SU-DHL-6 (cell line): ENCODE results near the gene MRRF.
A peak's percentile ranks its signal among the peaks of the same experiment; 100 is the strongest.

ENCODE experiments used
- H2AFZ ChIP-seq: fragments of 200-600 bp; sonication (generic); 2 replicates; pipeline ENCODE4 v1.6.1; 2014; ENCODE audit warnings: low read depth, mild to moderate bottlenecking, moderate library complexity, mixed read lengths, antibody characterized with exemption, low read length; ENCODE audit not compliant: severe bottlenecking
- H3F3A ChIP-seq: fragments of 200-600 bp; shearing (Covaris generic); 2 replicates; pipeline ENCODE4 v1.6.0; 2016; ENCODE audit warnings: antibody characterized with exemption, mild to moderate bottlenecking; ENCODE audit not compliant: insufficient read depth
- H3K27ac ChIP-seq: fragments of 200-600 bp; sonication (generic); 2 replicates; pipeline ENCODE4 v1.5.1; 2016; ENCODE audit warnings: low read depth, mild to moderate bottlenecking, low read length, moderate library complexity, mixed read lengths
- H3K27me3 ChIP-seq: fragments of 200-600 bp; sonication (generic), shearing (Covaris generic); 2 replicates; pipeline ENCODE4 v1.6.0; 2014; ENCODE audit warnings: mild to moderate bottlenecking, low read length
- H3K36me3 ChIP-seq: fragments of 200-600 bp; sonication (generic); 2 replicates; pipeline ENCODE4 v1.6.1; 2014; ENCODE audit warnings: mild to moderate bottlenecking, low read length, mixed read lengths
- H3K4me2 ChIP-seq: fragments of 300-600, 200-600 bp; shearing (Covaris generic), sonication (generic); 2 replicates; pipeline ENCODE4 v1.6.0; 2014; ENCODE audit warnings: low read length, low read depth, mild to moderate bottlenecking; ENCODE audit not compliant: poor library complexity, severe bottlenecking
- H3K4me3 ChIP-seq: fragments of 200-600 bp; sonication (generic); 2 replicates; pipeline ENCODE4 v1.5.1; 2014; ENCODE audit warnings: antibody characterized with exemption, low read length, mild to moderate bottlenecking, mixed read lengths; ENCODE audit not compliant: insufficient read depth, poor library complexity, severe bottlenecking
- H3K79me2 ChIP-seq: fragments of 200-600 bp; sonication (generic); 2 replicates; pipeline ENCODE4 v1.6.1; 2014; ENCODE audit warnings: mild to moderate bottlenecking, low read length, moderate library complexity; ENCODE audit not compliant: insufficient read depth
- H3K9ac ChIP-seq: fragments of 200-600 bp; sonication (generic); 2 replicates; pipeline ENCODE4 v1.7.0; 2014; ENCODE audit warnings: mild to moderate bottlenecking, low read length
- H3K9me2 ChIP-seq: fragments of 200-600 bp; sonication (generic); replicated peaks from 2 replicates; pipeline ENCODE4 v1.6.1; 2014; ENCODE audit warnings: low read length; ENCODE audit not compliant: insufficient read depth
- H3K9me3 ChIP-seq: fragments of 200-600 bp; sonication (generic); 2 replicates; pipeline ENCODE4 v1.6.1; 2014; ENCODE audit warnings: low read length, mixed read lengths; ENCODE audit not compliant: insufficient read depth
- H4K20me1 ChIP-seq: fragments of 200-600 bp; sonication (generic); 2 replicates; pipeline ENCODE4 v1.6.1; 2014; ENCODE audit warnings: low read depth, mild to moderate bottlenecking, antibody characterized with exemption, low read length, moderate library complexity, mixed read lengths
- CTCF ChIP-seq: fragments of 200-600 bp; sonication (generic); IDR thresholded peaks from one replicate; pipeline ENCODE4 v1.5.1; 2017; ENCODE audit warnings: antibody characterized with exemption, mild to moderate bottlenecking, low read length, moderate library complexity; ENCODE audit not compliant: insufficient read depth, poor library complexity, severe bottlenecking
- EZH2phosphoT487 ChIP-seq: fragments of 200-600 bp; sonication (generic), shearing (Covaris generic); conservative IDR thresholded peaks from 2 replicates; pipeline ENCODE4 v1.6.1; 2018; ENCODE audit warnings: mild to moderate bottlenecking, antibody characterized with exemption, low read length, moderate library complexity, mixed read lengths

MRRF gene

GRCh38 chr9:122342323-122343050 lies 77.8 kb downstream of the MRRF start:
- no peaks in the 10 kb centered on the region for H3K36me3 ChIP-seq
- no peaks in the 10 kb centered on the region for H3K27me3 ChIP-seq
- H3K4me2 ChIP-seq: no peak overlapping the region
- H3K27ac ChIP-seq: no peak overlapping the region
- no peak overlapping the region for H2AFZ ChIP-seq
- H3F3A ChIP-seq: no peaks in the 10 kb centered on the region
- no peak overlapping the region for H3K9ac ChIP-seq
- no peaks in the 10 kb centered on the region for H4K20me1 ChIP-seq
- H3K79me2 ChIP-seq: no peaks in the 10 kb centered on the region
- no peaks in the 10 kb centered on the region for H3K9me3 ChIP-seq
- TF ChIP-seq CTCF (no peak), EZH2phosphoT487 (no peak)
- no peaks in the 10 kb centered on the region for H3K9me2 ChIP-seq
- no peak overlapping the region for H3K4me3 ChIP-seq

- peak overlapping the region; percentile 40; the same call in 1 of the 2 replicates for H3K9ac ChIP-seq
- H3K4me3 ChIP-seq: peak overlapping the region; percentile 34
- no peaks in the 10 kb centered on the region for H3F3A ChIP-seq
- peak overlapping the region; percentile 94 for H2AFZ ChIP-seq
- H3K9me2 ChIP-seq: no peaks in the 10 kb centered on the region
- H4K20me1 ChIP-seq: no peaks in the 10 kb centered on the region
- H3K36me3 ChIP-seq: no peaks in the 10 kb centered on the region
- no peak for TF ChIP-seq CTCF
- no peak for TF ChIP-seq EZH2phosphoT487
- no peaks in the 10 kb centered on the region for H3K79me2 ChIP-seq
- no peaks in the 10 kb centered on the region for H3K27me3 ChIP-seq
- no peak overlapping the region for H3K27ac ChIP-seq
- peak overlapping the region; percentile 61 for H3K4me2 ChIP-seq
- H3K9me3 ChIP-seq: no peaks in the 10 kb centered on the region
These were observed 82.0 kb downstream of the MRRF start for GRCh38 chr9:122346478-122347347.

GRCh38 chr9:122347348-122348287 lies 82.9 kb downstream of the MRRF start:
- H3K9ac ChIP-seq: peak overlapping the region; percentile 40; the same call in 1 of the 2 replicates

More at GRCh38 chr9:122347348-122348287, 82.9 kb downstream of the MRRF start:
- H3K27me3 ChIP-seq: no peaks in the 10 kb centered on the region
- no peak overlapping the region for H3K27ac ChIP-seq
- no peaks in the 10 kb centered on the region for H3K9me3 ChIP-seq
- H3K4me3 ChIP-seq: peak overlapping the region; percentile 34
- H3F3A ChIP-seq: no peaks in the 10 kb centered on the region
- H3K4me2 ChIP-seq: peak overlapping the region; percentile 61
- H3K79me2 ChIP-seq: no peaks in the 10 kb centered on the region
- no peaks in the 10 kb centered on the region for H3K36me3 ChIP-seq
- TF ChIP-seq EZH2phosphoT487: no peak
- peak overlapping the region; percentile 94 for H2AFZ ChIP-seq
- no peaks in the 10 kb centered on the region for H3K9me2 ChIP-seq
- H4K20me1 ChIP-seq: no peaks in the 10 kb centered on the region
